Thoracic aorta (tissue), 2 donors: ENCODE results near the gene USP6NL. TPM values are rescaled to one million over a fixed set of nuclear protein-coding genes. Genes with fewer than 3 reads are reported as not detected.

ENCODE experiments used
- ATAC-seq: fragments of 150-250 bp; one replicate; pipeline ENCODE4 v1.8.0; 2017; ENCODE audit warnings: low read depth; ENCODE audit not compliant: insufficient number of reproducible peaks, low FRiP score
- DNase-seq: peaks from one replicate; pipeline ENCODE4 v3.0.0-alpha.2; 2020; ENCODE audit warnings: low spot score
- H3K27ac ChIP-seq, 2 donors: fragments of 200-600 bp; sonication (generic); 1 replicate in 1 of 2; 2 replicates in 1 of 2; pipeline ENCODE4 v1.5.1; 2016; ENCODE audit warnings: mild to moderate bottlenecking in 2 of 2, moderate library complexity in 2 of 2
- H3K27me3 ChIP-seq: fragments of 200-600 bp; sonication (generic); replicated peaks from 2 replicates; pipeline ENCODE4 v1.6.0; 2016; ENCODE audit warnings: mild to moderate bottlenecking; ENCODE audit not compliant: insufficient read depth
- H3K36me3 ChIP-seq: fragments of 200-600 bp; sonication (generic); one replicate; pipeline ENCODE4 v1.5.1; 2016
- H3K4me1 ChIP-seq, 2 donors: fragments of 200-600 bp; sonication (generic); 1 replicate in 1 of 2; 2 replicates in 1 of 2; pipeline versions ENCODE4 v1.5.1 to v1.6.0; 2016; ENCODE audit warnings: low read depth in 2 of 2, mild to moderate bottlenecking in 1 of 2; ENCODE audit not compliant: control insufficient read depth in 1 of 2
- H3K4me3 ChIP-seq: fragments of 200-600 bp; sonication (generic); 2 replicates; pipeline ENCODE4 v1.5.1; 2016; ENCODE audit warnings: mild to moderate bottlenecking
- H3K9me3 ChIP-seq: fragments of 200-600 bp; sonication (generic); 2 replicates; pipeline ENCODE4 v1.5.1; 2016
- CTCF ChIP-seq: fragments of 200-600 bp; sonication (generic); IDR thresholded peaks from one replicate; pipeline ENCODE4 v1.5.1; 2019; ENCODE audit warnings: antibody characterized with exemption
- total RNA-seq, 2 donors: library from RNA; depleted of rRNA; stranded (reverse); fragments of >200 nt; gene quantifications; one replicate each; pipeline versions ENCODE4 v1.1.0 to v1.2.3, GENCODE V29; 2016

Gene USP6NL
- total RNA-seq, 2 donors from 2014 or later: 9.5 to 15.0 TPM

GRCh38 chr10:11597470-11597869 is 14.0 kb downstream of the USP6NL start:
- Histone ChIP-seq H3K9me3 (no peaks in the 10 kb centered on the region), H3K4me1 (no peaks in the 10 kb centered on the region), H3K4me3 (no peak overlapping the region), H3K27me3 (no peaks in the 10 kb centered on the region), H3K36me3 (no peaks in the 10 kb centered on the region), H3K27ac (no peak overlapping the region)
- TF ChIP-seq CTCF: no peak
- ATAC-seq (no peak), DNase-seq (no peak)

GRCh38 chr10:11595395-11595692 is 16.1 kb downstream of the USP6NL start:
- Histone ChIP-seq H3K36me3 (no peaks in the 10 kb centered on the region), H3K27ac (no peak overlapping the region), H3K9me3 (no peaks in the 10 kb centered on the region), H3K27me3 (no peaks in the 10 kb centered on the region), H3K4me1 (no peaks in the 10 kb centered on the region), H3K4me3 (no peak overlapping the region)
- no peak for TF ChIP-seq CTCF
- ATAC-seq: no peak
- no peak for DNase-seq

GRCh38 chr10:11594589-11595394 is 16.7 kb downstream of the USP6NL start:
- no peak for DNase-seq
- no peak for ATAC-seq
- Histone ChIP-seq H3K4me3 (no peak overlapping the region), H3K4me1 (no peaks in the 10 kb centered on the region), H3K27ac (no peak overlapping the region), H3K9me3 (no peaks in the 10 kb centered on the region), H3K27me3 (no peaks in the 10 kb centered on the region), H3K36me3 (no peaks in the 10 kb centered on the region)
- TF ChIP-seq CTCF: no peak

GRCh38 chr10:11593612-11594011 is 17.8 kb downstream of the USP6NL start:
- Histone ChIP-seq H3K27me3 (no peaks in the 10 kb centered on the region), H3K36me3 (no peaks in the 10 kb centered on the region), H3K4me1 (no peaks in the 10 kb centered on the region), H3K9me3 (no peaks in the 10 kb centered on the region), H3K27ac (no peak overlapping the region), H3K4me3 (no peak overlapping the region)
- ATAC-seq (no peak), DNase-seq (no peak)
- no peak for TF ChIP-seq CTCF

- Histone ChIP-seq H3K4me1 (no peaks in the 10 kb centered on the region), H3K9me3 (no peaks in the 10 kb centered on the region), H3K36me3 (no peaks in the 10 kb centered on the region), H3K27me3 (no peaks in the 10 kb centered on the region), H3K4me3 (no peak overlapping the region), H3K27ac (no peak overlapping the region)
- no peak for TF ChIP-seq CTCF
- no peak for DNase-seq
- ATAC-seq: no peak
Observed at GRCh38 chr10:11589738-11590137, 21.7 kb downstream of the USP6NL start.
